H54 (cell line): ENCODE data around the gene DDX4.
"Not testable (repeated sequence)": the region's sequence is repeated elsewhere in the genome, so short reads cannot be mapped to it uniquely, and the experiment has no call there.

Experiments used
- DNase-seq: peaks from one replicate; pipeline ENCODE4 v3.0.0; 2011; ENCODE audit warnings: low spot score, mixed read lengths; ENCODE audit not compliant: insufficient read length
- FAIRE-seq: peaks from 3 replicates; lab custom pipeline; 2011; peaks lifted over from hg19 to GRCh38; lab: Jason Lieb, UNC
- POLR2A ChIP-seq: IDR thresholded peaks from 2 replicates; pipeline ENCODE4 v1.6.1; 2011; ENCODE audit warnings: low read depth, mild to moderate bottlenecking, low read length

The DDX4 gene

GRCh38 chr5:55712023-55712859 is 25.6 kb upstream of the DDX4 start, which contains the start of gene SLC38A9:
TSS of gene SLC38A9 (minus strand) at chr5:55712324. CDS start at chr5:55697958, 14,366 bp downstream.
- FAIRE-seq (peak; percentile 67), DNase-seq (peak; percentile 80)

GRCh38 chr5:55713871-55714270 is 24.0 kb upstream of the DDX4 start:
- no peak for TF ChIP-seq POLR2A
- DNase-seq (no peak), FAIRE-seq (no peak)

More at GRCh38 chr5:55712023-55712859, 25.6 kb upstream of the DDX4 start, which contains the start of gene SLC38A9:
- peak; percentile 82 for TF ChIP-seq POLR2A

- no peak for TF ChIP-seq POLR2A
- no peak for DNase-seq
Measured at GRCh38 chr5:55714339-55714738, 23.5 kb upstream of the DDX4 start.

GRCh38 chr5:55714749-55715148 is 23.1 kb upstream of the DDX4 start:
- DNase-seq: no peak
- no peak for FAIRE-seq
- no peak for TF ChIP-seq POLR2A

More at GRCh38 chr5:55714339-55714738, 23.5 kb upstream of the DDX4 start:
- FAIRE-seq: no peak

GRCh38 chr5:55715519-55716078 is 22.3 kb upstream of the DDX4 start:
- TF ChIP-seq POLR2A: no peak
- no peak for DNase-seq
- no peak for FAIRE-seq

- not testable (repeated sequence) for DNase-seq, FAIRE-seq
Measured at GRCh38 chr5:55719026-55719425, 18.8 kb upstream of the DDX4 start.

GRCh38 chr5:55720188-55720703 is 17.6 kb upstream of the DDX4 start:
- TF ChIP-seq POLR2A: no peak
- FAIRE-seq: no peak
- no peak for DNase-seq

- FAIRE-seq: no peak
- no peak for TF ChIP-seq POLR2A
- no peak for DNase-seq
Measured at GRCh38 chr5:55724281-55724680, 13.6 kb upstream of the DDX4 start.

GRCh38 chr5:55731848-55732247 is 6.0 kb upstream of the DDX4 start:
- no peak for FAIRE-seq
- no peak for TF ChIP-seq POLR2A

GRCh38 chr5:55732585-55732984 is 5.3 kb upstream of the DDX4 start:
- no peak for TF ChIP-seq POLR2A
- FAIRE-seq: no peak
- DNase-seq: no peak

More at GRCh38 chr5:55731848-55732247, 6.0 kb upstream of the DDX4 start:
- DNase-seq: no peak

- FAIRE-seq (no peak), DNase-seq (no peak)
- TF ChIP-seq POLR2A: no peak
Measured at GRCh38 chr5:55734658-55735057, 3.2 kb upstream of the DDX4 start.

GRCh38 chr5:55742778-55743177 is 4.9 kb downstream of the DDX4 start:
- no peak for TF ChIP-seq POLR2A
- DNase-seq (no peak), FAIRE-seq (no peak)

GRCh38 chr5:55747778-55748318 is 10.0 kb downstream of the DDX4 start:
- no peak for FAIRE-seq
- no peak for DNase-seq
- no peak for TF ChIP-seq POLR2A

GRCh38 chr5:55749387-55749786 is 11.5 kb downstream of the DDX4 start:
- TF ChIP-seq POLR2A: no peak
- DNase-seq (no peak), FAIRE-seq (no peak)
